Fibroblast of lung (primary cell): ENCODE data around the gene SMPD3. TPM values are rescaled to one million over a fixed set of nuclear protein-coding genes. Genes with fewer than 3 reads are reported as not detected.

ENCODE experiments used
- DNase-seq, 2 donors: peaks; one replicate each; pipeline versions ENCODE4 v3.0.0 to v3.0.0-alpha.2; 2010; ENCODE audit warnings: low read depth in 2 of 2
- H2AFZ ChIP-seq: 2 replicates; pipeline ENCODE4 v1.5.1; 2012; ENCODE audit warnings: low read length, control low read depth, inconsistent platforms
- H3K27ac ChIP-seq: 2 replicates; pipeline ENCODE4 v1.5.1; 2011; ENCODE audit warnings: low read length, control low read depth; ENCODE audit not compliant: insufficient read depth
- H3K27me3 ChIP-seq: 2 replicates; pipeline ENCODE4 v1.5.1; 2011; ENCODE audit warnings: mild to moderate bottlenecking, low read length; ENCODE audit not compliant: control insufficient read depth, insufficient read depth
- H3K36me3 ChIP-seq: 2 replicates; pipeline ENCODE4 v1.5.1; 2011; ENCODE audit warnings: low read length; ENCODE audit not compliant: control insufficient read depth, insufficient read depth
- H3K4me1 ChIP-seq: 2 replicates; pipeline ENCODE4 v1.5.1; 2011; ENCODE audit warnings: low read length; ENCODE audit not compliant: control insufficient read depth, insufficient read depth; ENCODE audit errors: extremely low read depth
- H3K4me2 ChIP-seq: 2 replicates; pipeline ENCODE4 v1.5.1; 2011; ENCODE audit warnings: low read length, control low read depth; ENCODE audit not compliant: insufficient read depth; ENCODE audit errors: extremely low read depth
- H3K4me3 ChIP-seq, 4 experiments: fragments of 200-600 bp in 1 of 4; sonication (generic) in 1 of 4; replicated peaks in 1 of 4; 2 replicates each; pipeline ENCODE4 v1.5.1; 2011 to 2016; ENCODE audit warnings: low read length in 4 of 4, low read depth in 3 of 4, mild to moderate bottlenecking in 3 of 4, control low read depth in 2 of 4, inconsistent platforms in 1 of 4, mixed read lengths in 1 of 4; ENCODE audit not compliant: insufficient read depth in 1 of 4; ENCODE audit errors: control extremely low read depth in 1 of 4
- H3K79me2 ChIP-seq: 2 replicates; pipeline ENCODE4 v1.5.1; 2012; ENCODE audit warnings: mild to moderate bottlenecking, low read length, inconsistent platforms; ENCODE audit not compliant: control insufficient read depth, insufficient read depth
- H3K9ac ChIP-seq: 2 replicates; pipeline ENCODE4 v1.5.1; 2011; ENCODE audit warnings: mild to moderate bottlenecking, low read length, control low read depth; ENCODE audit not compliant: insufficient read depth
- H3K9me3 ChIP-seq: 2 replicates; pipeline ENCODE4 v1.5.1; 2012; ENCODE audit warnings: low read depth, low read length; ENCODE audit not compliant: control insufficient read depth, insufficient read depth
- H4K20me1 ChIP-seq: 2 replicates; pipeline ENCODE4 v1.5.1; 2011; ENCODE audit warnings: low read length; ENCODE audit not compliant: control insufficient read depth, insufficient read depth; ENCODE audit errors: extremely low read depth
- CTCF ChIP-seq, 2 donors: IDR thresholded peaks in 1 of 2; conservative IDR thresholded peaks in 1 of 2; 1 replicate in 1 of 2; 2 replicates in 1 of 2; pipeline ENCODE4 v1.5.1; 2011 to 2012; ENCODE audit warnings: low read length in 2 of 2, control low read depth in 1 of 2, inconsistent platforms in 1 of 2, low read depth in 1 of 2, mild to moderate bottlenecking in 1 of 2
- EZH2 ChIP-seq: IDR thresholded peaks from 2 replicates; pipeline ENCODE4 v1.5.1; 2012; ENCODE audit warnings: low read length, control low read depth, mild to moderate bottlenecking; ENCODE audit errors: missing control alignments
- polyA plus RNA-seq, 2 donors: library from polyadenylated mRNA; depleted of rRNA in 1 of 2; stranded (reverse) in 1 of 2; unstranded in 1 of 2; fragments of >200 nt; gene quantifications; 2 replicates each; pipeline ENCODE4 v1.2.1, GENCODE V29; 2011 to 2012; ENCODE audit warnings: missing spikeins in 1 of 2
- total RNA-seq: library from RNA; depleted of rRNA; stranded (reverse); fragments of >200 nt; gene quantifications from 2 replicates; pipeline ENCODE4 v1.2.1, GENCODE V29; 2014

SMPD3 gene
- total and polyA plus RNA-seq, 2 donors (not counting 1 experiment from before 2014, with no cell fraction given): under 0.01 to 0.08 TPM

GRCh38 chr16:68350813-68351350 is 97.4 kb downstream of the SMPD3 start:
- no peak for DNase-seq
- Histone ChIP-seq H2AFZ (no peak overlapping the region), H3K4me2 (no peak overlapping the region), H4K20me1 (no peaks in the 10 kb centered on the region), H3K36me3 (peaks cover 28% of the 10 kb centered on the region), H3K27me3 (no peaks in the 10 kb centered on the region), H3K4me1 (no peaks in the 10 kb centered on the region), H3K4me3 (no peak overlapping the region), H3K79me2 (no peaks in the 10 kb centered on the region), H3K27ac (no peak overlapping the region), H3K9me3 (no peaks in the 10 kb centered on the region), H3K9ac (no peak overlapping the region)
- TF ChIP-seq CTCF (conservative IDR thresholded peaks at IDR 0.05 in 1 of 2, IDR thresholded peaks at IDR 0.05 in 1 of 2; ENCODE audit: low read depth in 1 of 2, low read length in 2 of 2): no peak
- TF ChIP-seq EZH2: no peak

- Histone ChIP-seq H3K4me3 (no peak overlapping the region), H4K20me1 (no peaks in the 10 kb centered on the region), H3K4me1 (no peaks in the 10 kb centered on the region), H3K9ac (no peak overlapping the region), H3K27me3 (no peaks in the 10 kb centered on the region), H3K36me3 (peaks cover 26% of the 10 kb centered on the region), H3K27ac (no peak overlapping the region), H2AFZ (no peak overlapping the region), H3K4me2 (no peak overlapping the region), H3K9me3 (no peaks in the 10 kb centered on the region), H3K79me2 (no peaks in the 10 kb centered on the region)
- TF ChIP-seq CTCF (conservative IDR thresholded peaks at IDR 0.05 in 1 of 2, IDR thresholded peaks at IDR 0.05 in 1 of 2; ENCODE audit: low read depth in 1 of 2, low read length in 2 of 2) (no peak), EZH2 (no peak)
- no peak for DNase-seq
Observed at GRCh38 chr16:68349838-68350410, 98.4 kb downstream of the SMPD3 start.

GRCh38 chr16:68348639-68349445 is 99.5 kb downstream of the SMPD3 start:
- H3K79me2 ChIP-seq: no peaks in the 10 kb centered on the region
- no peak overlapping the region for H3K4me2 ChIP-seq
- no peaks in the 10 kb centered on the region for H4K20me1 ChIP-seq
- peaks cover 23% of the 10 kb centered on the region for H3K36me3 ChIP-seq
- H3K27ac ChIP-seq: no peak overlapping the region
- no peak overlapping the region for H2AFZ ChIP-seq
- no peak overlapping the region for H3K4me3 ChIP-seq
- no peaks in the 10 kb centered on the region for H3K4me1 ChIP-seq
- H3K27me3 ChIP-seq: no peaks in the 10 kb centered on the region
- H3K9me3 ChIP-seq: no peaks in the 10 kb centered on the region
- TF ChIP-seq CTCF (conservative IDR thresholded peaks at IDR 0.05 in 1 of 2, IDR thresholded peaks at IDR 0.05 in 1 of 2; ENCODE audit: low read depth in 1 of 2, low read length in 2 of 2) (no peak), EZH2 (no peak)
- no peak for DNase-seq
- no peak overlapping the region for H3K9ac ChIP-seq
